Brain pericyte (primary cell): ENCODE measurements around the gene CASKIN2.
A peak's percentile ranks its signal among the peaks of the same experiment; 100 is the strongest.

ENCODE experiments used
- DNase-seq: peaks from one replicate; pipeline ENCODE4 v3.0.0-alpha.2; 2012; ENCODE audit warnings: low read depth, low spot score

Gene CASKIN2, protein sequence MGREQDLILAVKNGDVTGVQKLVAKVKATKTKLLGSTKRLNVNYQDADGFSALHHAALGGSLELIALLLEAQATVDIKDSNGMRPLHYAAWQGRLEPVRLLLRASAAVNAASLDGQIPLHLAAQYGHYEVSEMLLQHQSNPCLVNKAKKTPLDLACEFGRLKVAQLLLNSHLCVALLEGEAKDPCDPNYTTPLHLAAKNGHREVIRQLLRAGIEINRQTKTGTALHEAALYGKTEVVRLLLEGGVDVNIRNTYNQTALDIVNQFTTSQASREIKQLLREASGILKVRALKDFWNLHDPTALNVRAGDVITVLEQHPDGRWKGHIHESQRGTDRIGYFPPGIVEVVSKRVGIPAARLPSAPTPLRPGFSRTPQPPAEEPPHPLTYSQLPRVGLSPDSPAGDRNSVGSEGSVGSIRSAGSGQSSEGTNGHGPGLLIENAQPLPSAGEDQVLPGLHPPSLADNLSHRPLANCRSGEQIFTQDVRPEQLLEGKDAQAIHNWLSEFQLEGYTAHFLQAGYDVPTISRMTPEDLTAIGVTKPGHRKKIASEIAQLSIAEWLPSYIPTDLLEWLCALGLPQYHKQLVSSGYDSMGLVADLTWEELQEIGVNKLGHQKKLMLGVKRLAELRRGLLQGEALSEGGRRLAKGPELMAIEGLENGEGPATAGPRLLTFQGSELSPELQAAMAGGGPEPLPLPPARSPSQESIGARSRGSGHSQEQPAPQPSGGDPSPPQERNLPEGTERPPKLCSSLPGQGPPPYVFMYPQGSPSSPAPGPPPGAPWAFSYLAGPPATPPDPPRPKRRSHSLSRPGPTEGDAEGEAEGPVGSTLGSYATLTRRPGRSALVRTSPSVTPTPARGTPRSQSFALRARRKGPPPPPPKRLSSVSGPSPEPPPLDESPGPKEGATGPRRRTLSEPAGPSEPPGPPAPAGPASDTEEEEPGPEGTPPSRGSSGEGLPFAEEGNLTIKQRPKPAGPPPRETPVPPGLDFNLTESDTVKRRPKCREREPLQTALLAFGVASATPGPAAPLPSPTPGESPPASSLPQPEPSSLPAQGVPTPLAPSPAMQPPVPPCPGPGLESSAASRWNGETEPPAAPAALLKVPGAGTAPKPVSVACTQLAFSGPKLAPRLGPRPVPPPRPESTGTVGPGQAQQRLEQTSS (N-terminal part only)

DNA sequence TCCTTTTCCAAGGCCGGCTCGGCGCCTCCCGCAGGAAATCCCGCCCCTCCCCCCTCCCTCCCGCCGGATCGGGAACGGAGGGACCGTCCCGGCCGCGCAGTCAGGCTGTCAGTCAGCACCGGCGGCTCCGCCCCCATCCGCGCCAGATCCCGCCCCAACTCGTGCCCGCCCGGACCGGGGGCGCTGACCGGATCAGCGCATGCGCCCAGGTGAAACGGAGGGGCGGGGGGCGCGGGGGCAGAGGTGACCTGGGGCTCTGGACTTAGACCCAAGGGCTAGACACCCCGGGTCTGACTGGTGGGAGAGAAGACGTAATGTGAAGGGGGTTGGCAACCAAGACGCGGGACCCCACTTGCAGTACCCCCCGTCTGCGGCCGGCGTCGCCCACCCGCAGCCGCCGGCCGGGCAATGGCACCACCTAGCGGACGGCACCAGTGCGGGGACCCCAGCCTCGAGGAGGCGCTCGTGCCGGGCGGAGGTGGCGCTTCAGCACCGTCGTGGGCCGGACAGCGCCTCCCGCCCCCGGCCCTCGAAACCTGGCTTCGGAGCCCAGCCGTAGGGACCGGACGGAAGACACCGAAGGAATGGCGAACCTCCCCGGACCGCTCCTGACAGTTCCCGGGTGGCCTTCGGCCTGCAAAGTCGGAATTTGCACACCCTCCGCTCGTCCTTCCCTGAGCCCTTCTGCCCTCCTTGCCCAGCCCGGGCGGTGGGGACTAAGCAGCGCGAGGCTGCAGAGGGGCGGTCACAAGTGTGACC is at the start of gene CASKIN2:
Gene CASKIN2 (minus strand): TSS at position 42 of the 759 bp plus-strand sequence. CDS start 1,733 bp downstream, outside the sequence.
- DNase-seq, result peak; percentile 67

DNA sequence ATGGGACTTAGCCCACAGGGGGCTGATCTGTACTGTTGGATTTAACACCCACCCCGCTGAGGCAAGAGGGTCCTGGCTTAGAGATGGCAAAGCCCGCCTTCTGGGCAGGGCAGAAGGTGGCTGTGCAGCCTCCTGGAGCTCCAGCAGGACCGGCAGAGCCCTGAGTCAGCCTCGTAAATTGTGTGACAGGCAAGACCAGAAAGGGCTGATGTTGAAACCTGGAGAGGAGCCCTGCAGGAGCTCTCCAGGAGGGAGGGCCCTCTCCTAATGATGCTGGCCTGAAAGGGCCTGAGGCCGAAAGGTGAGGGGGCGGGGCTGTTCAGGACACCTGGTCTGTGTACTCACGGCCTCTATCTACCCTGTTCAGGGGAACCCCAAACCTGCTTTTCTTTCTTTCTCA is 49.7 kb upstream of the CASKIN2 start:
- no peak for DNase-seq

DNA sequence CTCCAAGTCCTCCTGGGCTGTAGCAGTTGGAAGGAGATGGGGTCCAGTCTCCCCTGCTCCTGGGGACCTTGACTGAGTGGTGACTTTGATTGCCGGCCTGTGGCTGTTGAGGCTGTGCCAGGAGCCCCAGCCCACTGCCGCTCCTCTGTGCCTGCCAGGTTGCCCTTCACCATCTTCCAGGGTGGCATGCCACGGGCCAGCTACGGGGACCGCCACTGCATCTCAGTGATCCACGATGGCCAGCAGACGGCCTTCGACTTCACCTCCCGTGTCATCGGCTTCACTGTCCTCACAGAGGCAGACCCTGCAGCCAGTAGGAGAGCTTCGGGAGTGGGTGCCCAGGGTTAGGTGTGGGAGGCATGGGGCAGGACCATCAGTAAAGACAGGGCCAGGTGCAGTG is 48.9 kb upstream of the CASKIN2 start:
- no peak for DNase-seq

DNA sequence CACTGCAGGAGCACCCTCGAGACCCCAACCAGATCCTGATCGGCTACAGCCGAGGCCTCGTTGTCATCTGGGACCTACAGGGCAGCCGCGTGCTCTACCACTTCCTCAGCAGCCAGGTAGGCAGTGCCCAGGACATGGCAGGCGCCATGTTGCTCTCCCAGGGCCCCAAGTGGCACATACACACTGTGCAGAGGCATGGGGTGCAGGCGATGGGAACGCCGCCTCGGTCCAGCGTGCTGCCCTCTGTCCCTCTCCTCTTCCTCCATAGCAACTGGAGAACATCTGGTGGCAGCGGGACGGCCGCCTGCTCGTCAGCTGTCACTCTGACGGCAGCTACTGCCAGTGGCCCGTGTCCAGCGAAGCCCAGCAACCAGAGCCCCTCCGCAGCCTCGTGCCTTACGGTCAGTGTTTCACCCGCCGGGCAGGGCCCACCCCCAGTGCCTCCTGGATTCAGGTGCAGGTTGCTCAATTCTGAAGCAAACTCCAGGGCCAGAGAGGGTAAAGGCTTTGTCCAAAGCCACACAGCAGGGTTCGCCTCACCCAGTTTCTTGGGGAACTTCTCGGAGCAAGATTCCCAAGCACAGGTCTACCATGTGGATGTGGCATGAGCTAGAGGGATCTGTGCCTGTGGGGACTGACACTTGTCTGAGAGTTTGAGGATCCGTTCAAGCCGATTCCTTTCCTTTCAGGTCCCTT is 47.9 kb upstream of the CASKIN2 start:
- no peak for DNase-seq

DNA sequence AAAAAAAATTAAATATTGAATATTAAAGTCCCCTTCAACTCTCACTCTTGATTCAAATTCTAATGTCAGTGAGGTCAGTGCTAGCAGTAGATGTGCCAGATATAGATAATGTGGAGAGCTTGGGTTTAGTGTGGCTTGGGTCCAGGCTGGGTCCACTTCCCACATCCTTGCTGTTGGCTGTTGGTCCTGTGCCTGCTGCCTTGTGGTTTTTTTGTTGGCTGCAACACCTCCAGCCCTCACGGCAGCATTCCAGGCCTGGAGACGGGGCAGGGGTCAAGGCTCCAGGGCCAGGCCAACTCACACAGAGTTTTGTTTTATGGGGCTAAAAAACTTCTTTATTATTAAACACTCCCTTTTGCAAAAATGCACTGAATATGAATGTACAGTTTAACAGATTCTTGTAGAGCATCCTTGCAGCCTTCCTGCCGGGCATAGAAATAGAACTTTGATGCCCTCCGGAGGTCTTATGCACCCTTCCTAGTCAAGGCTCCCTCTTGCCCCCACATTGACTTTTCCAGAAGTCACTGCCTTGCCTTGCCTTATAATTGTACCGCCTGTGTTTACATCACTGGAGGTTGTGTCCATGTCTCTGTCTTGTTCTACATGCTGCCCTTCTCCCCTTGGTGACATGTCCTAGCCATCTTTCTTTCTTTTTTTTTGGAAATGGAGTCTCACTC is 46.7 kb upstream of the CASKIN2 start:
- DNase-seq, result no peak

DNA sequence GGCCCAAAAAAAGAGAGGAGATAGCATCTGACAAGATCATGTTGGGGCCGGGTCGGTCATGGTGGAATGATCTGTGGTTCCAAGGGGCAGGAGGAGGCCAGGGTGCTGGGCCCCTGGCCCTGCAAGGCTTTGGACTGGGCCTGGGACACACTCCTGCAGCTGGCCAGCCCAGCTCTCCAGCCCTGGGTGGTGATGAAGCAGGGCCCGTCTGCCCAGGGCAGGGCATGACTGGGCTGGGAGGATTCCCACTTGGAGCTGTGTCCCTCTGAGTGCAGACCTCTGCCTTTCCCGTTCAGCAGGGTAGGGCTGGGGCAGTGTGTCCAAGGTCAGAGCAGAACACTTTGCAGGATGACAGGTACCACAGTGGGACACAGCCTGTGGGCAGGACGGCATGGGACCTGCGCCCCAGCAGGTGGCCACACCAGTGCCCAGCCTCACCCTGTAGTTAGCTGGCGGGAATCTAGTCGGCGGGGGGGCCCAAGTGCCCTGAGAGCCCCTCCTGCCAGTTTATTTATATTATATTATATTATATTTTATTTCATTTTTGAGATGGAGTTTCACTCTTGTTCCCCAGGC is 44.7 kb upstream of the CASKIN2 start:
- no peak for DNase-seq

DNA sequence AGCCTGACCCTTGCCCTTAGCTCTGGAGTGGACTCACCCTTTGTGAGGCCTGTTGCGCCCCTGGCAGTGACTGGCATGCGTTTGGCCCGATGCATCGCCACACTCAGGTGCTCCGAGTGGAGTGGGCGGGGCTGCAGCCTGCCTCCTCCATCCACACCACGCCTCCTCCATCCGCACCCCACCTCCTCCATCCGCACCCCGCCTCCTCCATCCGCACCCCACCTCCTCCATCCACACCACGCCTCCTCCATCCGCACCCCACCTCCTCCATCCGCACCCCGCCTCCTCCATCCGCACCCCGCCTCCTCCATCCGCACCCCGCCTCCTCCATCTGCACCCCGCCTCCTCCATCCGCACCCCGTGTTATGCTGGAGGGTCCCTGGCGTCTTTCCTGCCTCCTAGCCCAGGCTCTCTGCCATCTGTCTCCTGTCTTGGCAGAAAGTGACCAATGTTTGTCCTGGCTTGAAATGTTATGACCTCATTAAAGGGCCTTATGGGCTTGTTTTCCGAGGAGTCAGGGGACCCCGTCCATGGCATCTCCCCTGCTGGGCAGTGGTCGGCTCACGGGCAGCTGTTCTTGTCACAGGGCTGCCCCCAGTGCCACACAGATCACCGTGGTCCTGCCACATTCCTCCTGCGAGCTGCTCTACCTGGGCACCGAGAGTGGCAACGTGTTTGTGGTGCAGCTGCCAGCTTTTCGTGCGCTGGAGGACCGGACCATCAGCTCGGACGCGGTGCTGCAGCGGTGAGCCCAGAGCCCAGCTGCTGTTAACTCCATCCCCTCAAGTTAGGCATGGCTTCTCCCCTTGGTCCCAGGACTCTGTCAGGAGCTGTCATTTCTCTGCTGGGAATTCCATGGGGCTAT is 43.6 kb upstream of the CASKIN2 start:
- DNase-seq, result no peak

DNA sequence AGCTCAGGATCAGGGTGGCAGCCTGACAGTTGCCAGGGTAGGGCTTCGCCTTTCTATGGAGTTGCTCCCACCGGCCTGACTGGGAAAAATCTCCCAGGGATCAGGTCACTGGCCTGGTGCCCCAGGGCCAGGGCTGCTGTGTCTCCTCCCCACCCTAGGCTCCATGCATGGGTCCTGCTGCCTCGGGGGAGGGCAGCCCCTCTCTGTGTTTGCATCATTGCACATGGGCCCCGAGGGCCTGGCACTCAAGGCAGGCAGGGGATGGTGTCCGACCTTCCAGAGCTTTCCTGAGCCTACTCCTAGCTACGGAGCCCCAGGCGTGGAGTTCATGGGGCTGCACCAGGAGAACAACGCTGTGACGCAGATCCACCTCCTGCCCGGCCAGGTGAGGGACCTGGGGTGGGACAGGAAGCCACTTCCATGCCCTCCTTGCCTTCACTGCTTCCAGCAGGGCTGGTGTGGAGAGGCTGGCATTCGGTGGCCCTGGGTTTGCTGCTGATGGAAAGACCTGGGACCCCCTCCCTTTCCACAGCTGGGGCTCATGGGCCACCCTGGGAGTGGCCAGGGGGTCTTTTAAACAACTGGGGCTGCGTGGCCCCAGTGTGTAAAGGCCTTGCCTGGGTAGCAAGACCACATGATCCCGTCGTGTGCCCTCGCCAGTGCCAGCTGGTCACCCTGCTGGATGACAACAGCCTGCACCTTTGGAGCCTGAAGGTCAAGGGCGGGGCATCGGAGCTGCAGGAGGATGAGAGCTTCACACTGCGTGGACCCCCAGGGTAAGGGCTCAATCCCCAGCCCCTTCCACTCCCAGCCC is 42.7 kb upstream of the CASKIN2 start:
- DNase-seq, result no peak

DNA sequence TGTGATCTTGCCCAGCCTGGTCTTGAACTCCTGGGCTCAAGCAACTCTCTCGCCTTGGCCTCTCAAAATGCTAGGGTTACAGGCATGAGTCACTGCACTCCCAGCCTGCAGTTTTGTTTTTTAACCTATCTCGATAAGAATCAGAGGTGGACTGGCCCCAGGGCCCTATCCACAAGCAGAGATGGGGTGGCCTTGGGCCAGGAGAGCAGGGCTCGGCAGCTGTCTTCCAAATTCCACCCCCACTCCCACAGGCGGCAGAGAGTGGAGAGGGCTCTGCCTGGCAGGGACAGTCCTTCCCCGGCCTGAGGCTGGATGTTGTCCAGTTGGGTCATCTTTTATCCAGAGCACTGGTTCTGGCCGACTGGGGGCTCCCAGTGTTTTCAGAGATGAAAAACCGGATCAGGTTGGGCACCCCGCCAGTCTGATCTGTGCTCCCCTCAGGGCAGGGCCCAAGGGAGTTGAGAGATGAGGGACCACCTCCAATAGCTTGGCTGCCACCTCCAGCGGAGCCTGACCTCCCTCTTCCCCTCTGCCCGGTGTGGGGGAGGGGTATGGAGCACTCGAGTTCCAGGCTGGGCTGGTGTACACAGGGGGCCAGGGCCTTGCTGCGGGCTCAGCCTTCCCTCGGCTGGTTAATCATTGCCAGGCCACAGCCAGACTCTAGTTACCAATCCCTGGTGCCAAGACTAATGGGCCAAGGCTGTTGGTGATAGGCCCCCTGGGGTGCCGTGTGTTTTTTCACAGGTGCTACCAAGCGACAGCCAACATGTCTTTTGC is 41.9 kb upstream of the CASKIN2 start:
- DNase-seq, result no peak

DNA sequence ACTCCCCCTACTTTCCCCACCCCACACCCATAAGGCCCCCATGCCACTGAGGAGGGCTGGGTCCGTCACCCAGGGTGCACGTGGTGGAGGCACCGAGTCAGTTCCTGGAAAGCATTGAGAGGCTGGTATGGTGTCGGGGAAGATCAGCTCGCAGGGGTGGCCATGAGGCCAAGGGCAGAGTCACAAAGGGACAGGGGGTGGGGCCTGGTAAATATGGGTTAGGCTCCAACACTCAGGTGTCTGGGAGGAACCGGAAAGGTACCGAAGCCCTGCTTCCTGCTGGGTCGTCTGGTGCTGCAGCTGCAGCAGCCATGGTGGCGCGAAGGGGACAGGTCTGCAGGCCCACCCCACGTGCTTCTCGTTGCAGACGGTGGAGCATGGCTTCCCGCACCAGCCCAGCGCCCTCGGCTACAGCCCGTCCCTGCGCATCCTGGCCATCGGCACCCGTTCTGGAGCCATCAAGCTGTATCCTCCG is 40.4 kb upstream of the CASKIN2 start:
- no peak for DNase-seq

DNA sequence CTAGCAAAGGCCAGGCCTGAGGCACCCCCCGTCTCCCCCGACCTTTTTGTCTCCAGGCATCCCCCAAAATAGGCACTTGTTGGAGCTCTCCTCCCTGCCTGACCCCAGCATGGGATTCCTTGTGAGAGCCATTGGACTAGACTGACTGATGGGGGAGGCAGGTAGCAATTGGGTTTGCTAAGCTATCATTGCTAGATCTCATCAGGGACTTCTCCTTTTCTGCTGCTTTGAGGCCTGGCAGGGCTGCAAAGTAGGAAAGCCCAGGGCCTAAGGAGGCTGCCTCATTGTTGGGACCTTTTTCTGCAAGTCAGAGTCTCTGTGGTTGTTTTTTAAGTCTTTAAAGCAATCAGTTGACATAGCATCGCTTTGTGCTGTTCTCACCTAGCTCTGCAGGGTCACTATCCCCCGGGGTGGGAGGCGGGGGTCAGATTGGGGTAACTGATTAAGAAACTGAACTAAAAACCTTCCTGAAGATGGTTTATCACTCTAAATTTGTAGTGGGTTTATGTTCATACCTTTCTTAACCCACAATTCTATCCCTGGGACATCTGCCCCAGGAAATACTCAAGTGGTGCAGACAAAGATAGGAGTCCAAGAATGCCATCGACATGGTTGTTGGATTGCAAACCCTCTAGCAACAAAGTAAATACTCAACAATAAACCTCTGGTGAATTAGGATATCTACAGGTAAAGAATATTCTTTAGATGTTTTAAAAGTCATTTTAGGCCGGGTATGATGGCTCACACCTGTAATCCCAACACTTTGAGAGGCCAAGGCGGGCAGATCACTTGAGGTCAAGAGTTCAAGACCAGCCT is 38.2 kb upstream of the CASKIN2 start:
- no peak for DNase-seq

DNA sequence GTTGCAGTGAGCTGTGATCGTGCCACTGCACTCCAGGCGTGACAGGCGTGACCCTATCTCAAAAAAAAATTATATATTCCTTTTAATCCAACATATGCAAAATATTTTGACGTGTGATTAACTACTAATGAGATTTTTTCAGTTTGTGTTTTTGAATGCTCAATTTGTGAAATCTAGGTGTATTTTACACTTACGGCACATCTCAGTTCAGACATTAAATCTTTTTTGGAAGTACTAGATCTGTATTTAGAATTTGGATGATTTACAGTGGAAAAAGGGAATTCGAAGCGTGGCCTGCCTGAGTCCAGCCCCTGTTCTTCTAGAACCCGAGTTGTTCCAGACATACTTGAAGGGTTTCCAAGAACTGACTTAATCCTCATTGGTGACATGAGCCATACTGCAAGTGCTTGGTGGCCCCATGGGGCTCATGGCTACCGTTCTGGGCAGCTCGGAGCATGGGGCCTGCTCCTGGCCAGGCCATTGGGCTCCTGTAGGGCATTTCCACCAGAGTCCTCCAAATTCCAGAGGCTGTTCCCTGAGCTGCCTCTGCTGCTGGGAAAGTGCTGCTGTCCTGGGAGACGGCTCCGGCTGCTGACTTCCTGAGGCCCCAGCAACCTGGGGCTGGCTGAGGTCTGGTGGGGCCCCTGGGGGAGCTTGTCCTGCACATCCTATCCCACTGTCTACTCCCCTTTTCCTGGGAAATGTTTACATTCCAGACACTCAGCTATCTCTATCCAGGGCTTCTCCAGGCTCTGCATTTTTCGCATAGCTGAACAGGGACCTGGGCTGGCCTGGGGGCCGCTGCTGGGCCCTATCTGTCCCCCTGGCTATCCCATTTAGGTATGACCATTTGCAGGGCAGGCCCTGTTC is 37.3 kb upstream of the CASKIN2 start:
- no peak for DNase-seq

DNA sequence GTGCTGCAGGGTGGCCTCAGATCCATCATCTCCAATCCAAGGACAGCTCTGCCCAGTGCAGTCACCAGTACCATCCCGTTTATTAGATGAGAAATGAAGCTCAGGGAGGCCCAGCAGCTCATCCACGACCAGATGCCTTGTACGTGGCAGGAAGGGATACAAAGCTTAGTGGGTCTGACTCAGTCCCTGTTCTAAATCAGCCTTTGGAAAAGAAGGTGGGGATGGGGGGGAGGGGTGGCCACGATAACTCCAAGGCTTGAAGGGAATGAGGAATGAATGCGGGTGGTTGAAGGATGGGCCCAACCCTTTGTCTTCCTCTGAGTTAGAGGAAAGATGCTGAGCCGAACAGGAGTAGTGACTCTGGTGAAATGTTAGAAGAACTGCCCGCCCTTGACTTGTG is 35.9 kb upstream of the CASKIN2 start:
- DNase-seq, result no peak

DNA sequence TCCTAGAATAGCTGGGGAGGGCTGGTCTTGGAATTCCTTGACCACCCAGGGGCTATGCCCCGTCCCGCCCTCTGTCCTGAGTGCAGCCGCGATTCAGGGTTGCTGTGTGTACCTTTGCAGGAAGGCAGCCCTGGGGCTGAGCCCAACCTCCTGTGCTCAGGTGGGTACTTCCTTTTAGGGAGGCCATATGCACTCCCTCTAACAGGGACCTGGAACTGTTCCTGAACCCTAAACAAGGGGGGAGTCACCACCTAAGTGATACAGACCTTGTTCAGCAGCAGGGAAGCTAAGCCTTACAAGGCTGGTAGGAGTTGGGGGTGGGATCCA is 34.8 kb upstream of the CASKIN2 start:
- DNase-seq, result no peak
